ENCODE measurements around the gene PRKCE.

The PRKCE gene

DNA sequence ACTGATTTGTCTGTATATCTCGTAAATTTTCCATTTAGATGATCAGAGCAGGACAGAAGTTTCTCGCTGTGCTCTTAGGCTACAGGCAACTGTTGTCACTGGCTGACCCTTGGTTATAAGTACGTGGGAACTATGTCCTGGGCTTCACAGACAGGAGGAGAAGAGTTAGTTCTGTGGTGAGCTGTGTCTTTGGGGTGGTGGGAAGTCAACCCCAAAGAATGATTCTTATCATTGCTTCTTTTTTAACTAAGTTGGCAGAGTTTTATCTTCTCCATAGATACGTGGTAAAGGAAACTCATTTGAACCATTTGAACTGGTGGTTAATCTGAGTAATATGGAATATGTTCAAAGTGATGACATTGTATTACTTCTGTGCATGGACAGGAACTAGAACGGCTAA is 415.1 kb downstream of the PRKCE start:
- no peaks in the 10 kb centered on the region for H3K36me3 ChIP-seq (ENCODE audit: insufficient read depth, insufficient read length, low read length)
- H3K9ac ChIP-seq (ENCODE audit: insufficient read length, low read depth), result no peak overlapping the region
- H3K4me3 ChIP-seq (ENCODE audit: insufficient read length, low read depth), result no peak overlapping the region
- no peak for TF ChIP-seq SUZ12 (IDR thresholded peaks at IDR 0.05; ENCODE audit: extremely low read depth, insufficient read depth, insufficient read length)
- no peak for TF ChIP-seq ZNF274 (IDR thresholded peaks at IDR 0.05; ENCODE audit: low read depth, low read length)
- TF ChIP-seq YY1 (IDR thresholded peaks at IDR 0.05; ENCODE audit: insufficient read depth, insufficient read length), result no peak
- no peaks in the 10 kb centered on the region for H3K4me1 ChIP-seq (ENCODE audit: insufficient read depth, insufficient read length)
- no peak for DNase-seq (ENCODE audit: low read depth, low spot score)
- no peaks in the 10 kb centered on the region for H3K9me3 ChIP-seq (ENCODE audit: insufficient read depth, low read length)
- H3K27me3 ChIP-seq (ENCODE audit: insufficient read depth, insufficient read length), result no peaks in the 10 kb centered on the region

DNA sequence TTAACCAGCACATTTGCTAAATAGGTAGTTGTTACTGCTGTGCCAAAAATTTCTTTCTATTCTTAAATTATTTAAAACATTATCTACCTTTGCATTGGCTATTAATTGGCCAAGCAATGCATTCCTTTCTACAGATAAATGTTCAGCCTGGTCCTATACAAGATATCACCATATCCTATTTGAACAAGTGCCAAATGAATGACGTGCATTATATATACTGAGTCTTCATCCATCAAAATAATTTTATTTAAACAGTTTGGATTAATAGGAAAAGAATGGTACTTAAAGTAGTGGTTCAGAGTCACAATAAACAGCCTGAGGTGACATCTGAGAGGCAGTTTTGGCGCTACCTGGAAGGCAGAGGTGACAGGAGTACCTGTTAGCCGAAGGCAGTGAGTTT is 415.6 kb downstream of the PRKCE start:
- TF ChIP-seq ZNF274 (IDR thresholded peaks at IDR 0.05; ENCODE audit: low read depth, low read length) (no peak), SUZ12 (IDR thresholded peaks at IDR 0.05; ENCODE audit: extremely low read depth, insufficient read depth, insufficient read length) (no peak), YY1 (IDR thresholded peaks at IDR 0.05; ENCODE audit: insufficient read depth, insufficient read length) (no peak)
- no peak for DNase-seq (ENCODE audit: low read depth, low spot score)
- no peaks in the 10 kb centered on the region for H3K27me3 ChIP-seq (ENCODE audit: insufficient read depth, insufficient read length)
- H3K4me1 ChIP-seq (ENCODE audit: insufficient read depth, insufficient read length), result no peaks in the 10 kb centered on the region
- H3K9me3 ChIP-seq (ENCODE audit: insufficient read depth, low read length), result no peaks in the 10 kb centered on the region
- no peak overlapping the region for H3K9ac ChIP-seq (ENCODE audit: insufficient read length, low read depth)
- no peak overlapping the region for H3K4me3 ChIP-seq (ENCODE audit: insufficient read length, low read depth)
- H3K36me3 ChIP-seq (ENCODE audit: insufficient read depth, insufficient read length, low read length), result no peaks in the 10 kb centered on the region

DNA sequence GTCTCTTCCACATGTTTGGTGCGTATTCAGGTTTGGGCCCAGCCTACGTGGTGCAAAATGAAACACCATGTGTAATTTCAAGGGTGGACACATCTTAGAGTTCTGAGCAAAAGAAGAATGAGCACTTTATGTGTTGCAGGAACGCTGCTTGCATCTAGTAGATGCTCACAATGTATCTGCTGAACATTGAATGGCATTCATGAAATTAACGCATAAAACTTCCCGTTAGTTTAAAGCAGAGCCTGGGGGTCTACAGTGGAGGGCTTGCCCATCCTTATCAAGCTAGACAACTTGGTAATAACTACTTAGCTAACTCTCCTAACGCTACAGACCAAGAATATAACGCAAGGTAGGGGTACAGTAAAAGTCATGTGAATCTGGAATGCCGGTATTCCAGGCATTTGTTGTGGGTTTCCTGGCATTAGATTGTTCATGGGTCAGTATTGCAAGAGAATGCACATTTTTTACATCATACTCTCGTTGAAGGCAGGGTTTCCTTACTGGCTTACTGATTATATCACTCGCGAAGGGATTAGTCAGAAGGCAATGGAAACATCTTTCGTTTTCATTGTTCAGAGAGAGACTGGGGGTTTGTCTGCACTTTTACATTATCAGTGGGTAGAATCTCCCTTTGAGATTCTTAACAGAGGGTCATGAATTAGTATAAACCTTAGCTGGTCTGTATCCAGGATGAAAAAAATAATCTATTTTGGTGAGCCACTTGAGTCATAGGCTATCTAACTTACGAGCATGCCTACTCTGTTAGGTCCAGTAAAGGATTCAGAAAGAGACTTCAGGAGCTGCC is 416.2 kb downstream of the PRKCE start:
- Histone ChIP-seq H3K4me1 (ENCODE audit: insufficient read depth, insufficient read length) (no peaks in the 10 kb centered on the region), H3K4me3 (ENCODE audit: insufficient read length, low read depth) (no peak overlapping the region), H3K27me3 (ENCODE audit: insufficient read depth, insufficient read length) (no peaks in the 10 kb centered on the region), H3K36me3 (ENCODE audit: insufficient read depth, insufficient read length, low read length) (no peaks in the 10 kb centered on the region), H3K9ac (ENCODE audit: insufficient read length, low read depth) (no peak overlapping the region), H3K9me3 (ENCODE audit: insufficient read depth, low read length) (no peaks in the 10 kb centered on the region)
- TF ChIP-seq YY1 (IDR thresholded peaks at IDR 0.05; ENCODE audit: insufficient read depth, insufficient read length) (no peak), ZNF274 (IDR thresholded peaks at IDR 0.05; ENCODE audit: low read depth, low read length) (no peak), SUZ12 (IDR thresholded peaks at IDR 0.05; ENCODE audit: extremely low read depth, insufficient read depth, insufficient read length) (no peak)
- no peak for DNase-seq (ENCODE audit: low read depth, low spot score)

DNA sequence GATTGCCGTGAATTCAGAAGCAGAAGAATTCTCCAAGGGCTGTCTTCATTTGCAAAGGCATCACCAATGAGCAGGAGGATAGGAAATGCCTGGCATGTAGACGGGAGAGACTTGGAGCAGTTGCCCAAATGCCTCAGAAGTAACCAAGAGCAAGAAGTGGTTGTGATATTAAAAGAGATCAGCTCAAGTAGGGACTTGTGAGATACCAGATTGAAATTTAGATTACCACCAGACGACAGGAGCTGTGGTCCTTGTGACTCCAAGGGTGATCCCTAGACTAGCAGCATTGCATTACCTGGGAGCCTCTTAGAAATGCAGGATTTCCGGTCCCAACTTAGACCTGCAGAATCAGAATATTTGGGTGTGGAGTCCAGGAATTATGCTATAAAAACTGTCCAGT is 417.2 kb downstream of the PRKCE start:
- DNase-seq (ENCODE audit: low read depth, low spot score), result no peak
- no peak overlapping the region for H3K4me3 ChIP-seq (ENCODE audit: insufficient read length, low read depth)
- no peaks in the 10 kb centered on the region for H3K36me3 ChIP-seq (ENCODE audit: insufficient read depth, insufficient read length, low read length)
- TF ChIP-seq ZNF274 (IDR thresholded peaks at IDR 0.05; ENCODE audit: low read depth, low read length) (no peak), SUZ12 (IDR thresholded peaks at IDR 0.05; ENCODE audit: extremely low read depth, insufficient read depth, insufficient read length) (no peak), YY1 (IDR thresholded peaks at IDR 0.05; ENCODE audit: insufficient read depth, insufficient read length) (no peak)
- H3K27me3 ChIP-seq (ENCODE audit: insufficient read depth, insufficient read length), result no peaks in the 10 kb centered on the region
- H3K4me1 ChIP-seq (ENCODE audit: insufficient read depth, insufficient read length), result no peaks in the 10 kb centered on the region
- no peaks in the 10 kb centered on the region for H3K9me3 ChIP-seq (ENCODE audit: insufficient read depth, low read length)
- H3K9ac ChIP-seq (ENCODE audit: insufficient read length, low read depth), result no peak overlapping the region

DNA sequence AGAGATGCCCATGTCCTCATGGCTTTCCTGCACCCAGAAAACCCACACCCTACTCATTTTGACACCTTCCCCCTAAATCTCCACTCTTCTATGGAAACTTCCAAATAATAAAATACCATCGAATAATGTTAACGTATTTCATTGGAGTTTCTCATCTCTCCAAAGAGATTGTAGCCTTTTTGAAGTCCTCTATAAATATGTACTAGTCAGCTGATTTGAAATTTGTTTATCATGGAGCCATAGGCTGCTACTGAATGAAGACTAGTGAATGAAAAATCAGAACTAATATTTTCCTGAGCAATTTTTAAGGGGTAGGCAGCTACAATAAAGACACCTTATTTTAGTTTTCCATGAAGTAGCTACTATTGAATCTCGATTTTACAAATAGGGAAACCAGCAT is 419.6 kb downstream of the PRKCE start:
- H3K9me3 ChIP-seq (ENCODE audit: insufficient read depth, low read length), result no peaks in the 10 kb centered on the region
- DNase-seq (ENCODE audit: low read depth, low spot score), result no peak
- no peak overlapping the region for H3K9ac ChIP-seq (ENCODE audit: insufficient read length, low read depth)
- no peaks in the 10 kb centered on the region for H3K36me3 ChIP-seq (ENCODE audit: insufficient read depth, insufficient read length, low read length)
- TF ChIP-seq YY1 (IDR thresholded peaks at IDR 0.05; ENCODE audit: insufficient read depth, insufficient read length) (no peak), ZNF274 (IDR thresholded peaks at IDR 0.05; ENCODE audit: low read depth, low read length) (no peak), SUZ12 (IDR thresholded peaks at IDR 0.05; ENCODE audit: extremely low read depth, insufficient read depth, insufficient read length) (no peak)
- H3K4me1 ChIP-seq (ENCODE audit: insufficient read depth, insufficient read length), result no peaks in the 10 kb centered on the region
- H3K27me3 ChIP-seq (ENCODE audit: insufficient read depth, insufficient read length), result no peaks in the 10 kb centered on the region
- no peak overlapping the region for H3K4me3 ChIP-seq (ENCODE audit: insufficient read length, low read depth)

DNA sequence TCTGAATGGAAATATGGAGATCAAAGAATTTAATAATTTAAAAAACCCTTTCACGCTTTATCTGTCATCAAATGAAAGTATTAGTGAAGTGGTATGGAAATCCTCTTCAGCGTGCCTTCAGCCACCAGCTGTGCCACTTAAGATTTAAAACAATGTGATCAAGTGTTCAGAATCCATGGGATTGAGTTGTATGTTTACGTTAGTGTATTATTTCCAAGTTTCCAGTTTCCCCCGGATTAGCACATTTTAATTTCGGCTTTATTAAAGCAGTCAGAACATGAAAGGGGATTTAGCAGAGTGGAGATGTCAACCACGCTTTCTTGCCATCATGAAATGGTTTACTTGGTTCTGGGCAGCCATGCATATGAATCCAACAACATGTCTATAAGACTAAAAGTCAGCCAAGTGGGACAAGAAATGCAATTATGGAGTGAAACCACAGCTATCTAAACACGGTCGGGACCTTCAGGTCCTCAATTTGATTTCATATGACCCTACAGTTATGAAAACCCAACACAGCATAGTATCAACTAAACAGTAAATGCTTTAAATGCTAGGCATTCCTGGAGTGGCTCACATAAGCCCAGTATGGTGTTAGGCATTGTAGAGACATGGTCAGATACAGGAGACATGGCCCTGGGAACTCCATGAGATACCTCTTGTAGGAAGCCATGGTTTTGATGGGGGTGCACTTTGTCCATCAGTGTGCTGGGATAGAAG is 420.8 kb downstream of the PRKCE start:
- DNase-seq (ENCODE audit: low read depth, low spot score), result no peak

DNA sequence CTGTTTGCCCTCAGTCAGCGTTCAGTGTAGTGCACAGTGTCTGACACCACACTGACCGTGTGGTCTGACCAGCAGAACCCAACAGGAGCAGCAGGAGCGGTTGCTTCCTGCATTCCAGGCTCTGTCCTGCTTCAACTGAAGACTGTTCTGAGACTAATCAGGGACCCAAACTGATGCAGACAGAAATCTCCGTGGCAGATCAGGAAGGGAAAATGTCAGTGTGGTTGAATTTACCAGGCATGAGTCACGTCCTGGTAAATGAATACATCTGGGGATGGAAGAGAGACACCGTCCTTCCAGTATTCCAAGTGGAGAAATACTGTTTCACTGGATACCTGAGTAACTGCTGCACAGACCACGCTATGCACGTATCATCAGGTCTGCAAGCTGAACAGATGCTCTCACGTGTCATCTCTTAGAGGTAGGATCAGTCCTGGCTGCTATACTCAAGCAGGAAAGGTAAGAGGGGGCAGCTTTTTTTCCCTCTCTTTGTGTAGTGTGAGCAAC is 422.1 kb downstream of the PRKCE start:
- DNase-seq (ENCODE audit: low read depth, low spot score), result no peak
- Histone ChIP-seq H3K36me3 (ENCODE audit: insufficient read depth, insufficient read length, low read length) (no peaks in the 10 kb centered on the region), H3K27me3 (ENCODE audit: insufficient read depth, insufficient read length) (no peaks in the 10 kb centered on the region), H3K4me1 (ENCODE audit: insufficient read depth, insufficient read length) (no peaks in the 10 kb centered on the region), H3K9ac (ENCODE audit: insufficient read length, low read depth) (no peak overlapping the region), H3K4me3 (ENCODE audit: insufficient read length, low read depth) (no peak overlapping the region), H3K9me3 (ENCODE audit: insufficient read depth, low read length) (no peaks in the 10 kb centered on the region)
- TF ChIP-seq YY1 (IDR thresholded peaks at IDR 0.05; ENCODE audit: insufficient read depth, insufficient read length) (no peak), SUZ12 (IDR thresholded peaks at IDR 0.05; ENCODE audit: extremely low read depth, insufficient read depth, insufficient read length) (no peak), ZNF274 (IDR thresholded peaks at IDR 0.05; ENCODE audit: low read depth, low read length) (no peak)

More for the DNA sequence above, 420.8 kb downstream of the PRKCE start:
- no peaks in the 10 kb centered on the region for H3K36me3 ChIP-seq (ENCODE audit: insufficient read depth, insufficient read length, low read length)
- H3K4me1 ChIP-seq (ENCODE audit: insufficient read depth, insufficient read length), result no peaks in the 10 kb centered on the region
- no peaks in the 10 kb centered on the region for H3K9me3 ChIP-seq (ENCODE audit: insufficient read depth, low read length)
- TF ChIP-seq YY1 (IDR thresholded peaks at IDR 0.05; ENCODE audit: insufficient read depth, insufficient read length) (no peak), ZNF274 (IDR thresholded peaks at IDR 0.05; ENCODE audit: low read depth, low read length) (no peak), SUZ12 (IDR thresholded peaks at IDR 0.05; ENCODE audit: extremely low read depth, insufficient read depth, insufficient read length) (no peak)
- H3K4me3 ChIP-seq (ENCODE audit: insufficient read length, low read depth), result no peak overlapping the region
- H3K27me3 ChIP-seq (ENCODE audit: insufficient read depth, insufficient read length), result no peaks in the 10 kb centered on the region
- H3K9ac ChIP-seq (ENCODE audit: insufficient read length, low read depth), result no peak overlapping the region

All from NT2/D1 (cell line).